Mucosa of stomach (tissue), 1 donor: ENCODE data around the gene CCL1.
"Not testable (repeated sequence)": the region's sequence is repeated elsewhere in the genome, so short reads cannot be mapped to it uniquely, and the experiment has no call there.

Experiments used
- H3K27me3 ChIP-seq: one replicate; pipeline ENCODE4 v1.7.0; 2013; ENCODE audit warnings: mild to moderate bottlenecking, low read length; ENCODE audit not compliant: control insufficient read depth, insufficient read depth
- H3K36me3 ChIP-seq: one replicate; pipeline ENCODE4 v1.7.0; 2013; ENCODE audit warnings: low read length; ENCODE audit not compliant: control insufficient read depth, insufficient read depth
- H3K4me1 ChIP-seq: one replicate; pipeline ENCODE4 v1.7.0; 2013; ENCODE audit warnings: mild to moderate bottlenecking, low read length; ENCODE audit not compliant: control insufficient read depth, insufficient read depth
- H3K4me3 ChIP-seq: one replicate; pipeline ENCODE4 v1.7.0; 2013; ENCODE audit warnings: low read length
- H3K9ac ChIP-seq: one replicate; pipeline ENCODE4 v1.7.0; 2013; ENCODE audit warnings: mild to moderate bottlenecking, low read length, moderate library complexity
- H3K9me3 ChIP-seq: one replicate; pipeline ENCODE4 v1.7.0; 2013; ENCODE audit warnings: mild to moderate bottlenecking, low read length, moderate library complexity; ENCODE audit not compliant: control insufficient read depth
- donor health status: Pancreatic carcinoma.

CCL1 gene

DNA sequence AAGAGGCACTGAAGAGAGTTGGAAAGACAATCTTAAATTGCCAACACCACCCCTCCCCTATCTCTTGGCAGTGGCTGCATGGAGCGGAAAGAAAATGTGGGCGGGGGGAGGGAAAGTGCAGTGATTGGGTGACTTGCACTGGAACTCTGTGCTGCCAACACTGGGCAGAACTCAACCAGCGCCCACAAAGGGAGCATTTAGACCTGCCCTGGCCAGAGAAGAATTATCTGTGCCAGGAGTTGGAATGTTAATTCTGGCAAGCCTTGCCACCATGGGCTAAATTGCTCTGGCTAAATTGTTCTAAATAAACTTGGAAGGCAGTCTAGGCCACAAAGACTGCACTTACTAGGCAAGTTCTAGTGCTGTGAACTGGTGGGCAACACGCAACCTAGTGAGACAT, 13.3 kb downstream of the CCL1 start:
- Histone ChIP-seq H3K36me3 (no peaks in the 10 kb centered on the region), H3K9me3 (no peaks in the 10 kb centered on the region), H3K4me1 (no peaks in the 10 kb centered on the region), H3K4me3 (no peak overlapping the region), H3K27me3 (no peaks in the 10 kb centered on the region), H3K9ac (no peak overlapping the region)

DNA sequence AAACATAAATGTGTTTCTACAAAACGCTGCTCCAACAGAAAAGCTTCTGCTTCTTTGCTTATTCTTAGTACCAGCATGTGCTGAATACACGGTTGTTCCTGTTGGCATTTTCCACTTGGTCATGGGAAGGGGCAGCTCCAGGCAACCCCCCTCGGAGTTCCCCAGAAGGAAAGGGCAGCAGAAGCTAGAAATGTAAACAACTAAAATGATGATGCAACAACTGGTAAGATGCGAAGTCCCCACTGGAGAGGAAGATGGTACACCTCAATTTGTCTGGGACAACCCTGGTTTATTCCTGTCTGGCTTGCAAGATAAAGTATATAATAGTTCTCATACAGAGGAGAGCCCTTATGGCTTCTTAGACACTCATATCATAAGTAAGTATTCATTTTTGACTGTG, 16.0 kb downstream of the CCL1 start:
- Histone ChIP-seq H3K36me3 (no peaks in the 10 kb centered on the region), H3K9me3 (no peaks in the 10 kb centered on the region), H3K27me3 (no peaks in the 10 kb centered on the region), H3K4me1 (no peaks in the 10 kb centered on the region), H3K4me3 (no peak overlapping the region), H3K9ac (no peak overlapping the region)

DNA sequence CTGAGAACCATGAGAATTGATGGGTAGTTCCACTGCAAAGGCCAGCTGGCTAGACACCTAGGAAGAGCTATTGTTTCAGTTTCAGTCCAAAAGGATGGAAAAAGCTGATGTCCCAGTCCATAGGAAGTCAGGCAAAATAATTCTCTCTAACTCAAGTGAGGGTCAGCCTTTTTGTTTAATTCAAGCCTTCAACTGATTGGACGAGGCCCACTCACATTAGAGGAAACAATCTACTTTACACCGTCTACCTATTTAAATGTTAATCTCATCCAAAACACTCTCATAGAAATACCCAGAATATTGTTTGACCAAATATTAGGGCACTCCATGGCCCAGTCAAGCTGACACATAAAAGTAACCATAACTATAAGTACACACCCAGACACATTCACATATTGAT, 21.1 kb downstream of the CCL1 start:
- H3K9ac ChIP-seq: no peak overlapping the region
- no peaks in the 10 kb centered on the region for H3K9me3 ChIP-seq
- no peak overlapping the region for H3K4me3 ChIP-seq
- no peaks in the 10 kb centered on the region for H3K4me1 ChIP-seq
- no peaks in the 10 kb centered on the region for H3K27me3 ChIP-seq
- H3K36me3 ChIP-seq: no peaks in the 10 kb centered on the region

DNA sequence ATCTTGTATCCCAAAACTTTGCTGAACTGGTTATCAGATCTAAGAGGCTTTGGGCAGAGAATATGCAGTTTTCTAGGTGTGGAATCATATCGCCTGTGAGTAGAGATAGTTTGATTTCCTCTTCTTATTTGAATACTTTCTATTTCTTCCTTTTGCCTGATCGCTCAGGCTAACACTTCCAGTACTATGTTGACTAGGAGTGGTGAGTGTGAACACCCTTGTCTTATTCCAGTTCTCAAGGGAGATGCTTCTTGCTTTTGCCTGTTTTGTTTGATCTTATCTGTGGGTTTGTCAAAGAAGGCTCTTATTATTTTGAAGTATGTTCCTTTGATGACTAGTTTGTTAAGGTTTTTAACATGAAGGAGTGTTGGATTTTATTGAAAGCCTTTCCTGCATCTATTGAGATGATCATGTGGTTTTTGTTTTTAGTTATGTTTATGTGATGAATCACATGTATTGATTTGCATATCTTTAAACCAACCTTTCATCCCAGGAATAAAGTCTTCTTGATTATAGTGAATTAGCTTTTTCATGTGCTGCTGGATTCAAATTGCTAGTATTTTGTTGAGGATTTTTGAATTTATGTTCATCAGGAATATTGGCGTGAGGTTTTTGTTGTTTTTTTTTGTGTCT, 23.8 kb downstream of the CCL1 start:
- Histone ChIP-seq H3K4me1 (no peaks in the 10 kb centered on the region), H3K9me3 (no peaks in the 10 kb centered on the region), H3K4me3 (no peak overlapping the region), H3K27me3 (no peaks in the 10 kb centered on the region), H3K36me3 (no peaks in the 10 kb centered on the region), H3K9ac (no peak overlapping the region)

DNA sequence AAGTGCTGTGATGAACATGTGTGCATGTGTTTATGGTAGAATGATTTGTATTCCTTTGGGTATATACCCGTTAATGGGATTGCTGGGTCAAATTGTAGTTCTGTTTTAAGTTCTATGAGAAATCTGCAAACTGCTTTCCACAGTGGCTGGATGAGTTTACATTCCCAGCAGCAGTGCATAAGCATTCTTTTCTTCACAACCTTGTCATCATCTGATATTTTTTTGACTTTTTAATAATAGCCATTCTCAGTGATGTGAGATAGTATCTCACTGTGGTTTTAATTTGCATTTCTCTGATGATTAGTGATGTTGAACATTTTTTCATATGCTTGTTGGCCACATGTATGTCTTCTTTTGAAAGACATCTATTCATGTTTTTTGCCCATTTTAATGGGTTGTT, 25.3 kb downstream of the CCL1 start:
- Histone ChIP-seq H3K4me1 (no peaks in the 10 kb centered on the region), H3K9me3 (no peaks in the 10 kb centered on the region), H3K9ac (no peak overlapping the region), H3K4me3 (no peak overlapping the region), H3K27me3 (no peaks in the 10 kb centered on the region), H3K36me3 (no peaks in the 10 kb centered on the region)

DNA sequence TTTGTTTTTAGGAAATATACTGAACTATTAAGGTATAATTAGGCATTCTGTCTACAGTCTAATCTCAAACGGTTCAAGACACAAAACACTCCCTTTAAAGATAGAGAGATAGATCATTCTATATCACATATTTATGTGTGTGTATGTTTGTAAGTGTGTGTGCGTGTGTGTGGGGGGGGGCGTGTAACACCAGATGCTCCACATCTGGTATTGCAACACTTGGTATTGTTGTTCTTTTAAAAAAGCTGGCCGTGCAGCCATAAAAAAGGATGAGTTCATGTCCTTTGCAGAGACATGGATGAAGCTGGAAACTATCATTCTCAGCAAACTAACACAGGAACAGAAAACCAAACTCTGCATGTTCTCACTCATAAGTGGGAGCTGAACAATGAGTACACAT, 35.5 kb downstream of the CCL1 start:
- H3K4me3 ChIP-seq, H3K36me3 ChIP-seq, H3K4me1 ChIP-seq, H3K9me3 ChIP-seq, H3K9ac ChIP-seq, H3K27me3 ChIP-seq: not testable (repeated sequence)

DNA sequence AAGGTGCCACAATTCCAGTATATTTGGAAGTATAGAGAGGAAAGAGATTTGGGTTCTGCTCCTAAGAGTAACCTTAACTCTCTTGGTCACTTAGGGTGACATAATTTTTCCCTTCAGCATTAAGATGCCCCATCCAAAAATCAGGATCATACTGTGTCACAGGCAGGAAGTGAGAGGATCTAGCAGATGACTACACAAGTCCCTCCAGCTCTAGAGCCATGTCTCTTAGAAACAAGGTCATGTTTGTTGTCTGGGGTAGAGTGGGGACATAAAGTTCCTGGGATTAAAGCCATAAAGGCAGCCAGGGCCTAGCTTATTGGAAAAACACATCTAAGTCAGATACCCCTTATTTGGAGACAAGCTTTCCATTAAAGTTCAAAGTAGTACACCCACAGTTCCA, 41.1 kb downstream of the CCL1 start:
- Histone ChIP-seq H3K9me3 (no peaks in the 10 kb centered on the region), H3K27me3 (no peaks in the 10 kb centered on the region), H3K4me1 (no peaks in the 10 kb centered on the region), H3K9ac (no peak overlapping the region), H3K4me3 (no peak overlapping the region), H3K36me3 (no peaks in the 10 kb centered on the region)

DNA sequence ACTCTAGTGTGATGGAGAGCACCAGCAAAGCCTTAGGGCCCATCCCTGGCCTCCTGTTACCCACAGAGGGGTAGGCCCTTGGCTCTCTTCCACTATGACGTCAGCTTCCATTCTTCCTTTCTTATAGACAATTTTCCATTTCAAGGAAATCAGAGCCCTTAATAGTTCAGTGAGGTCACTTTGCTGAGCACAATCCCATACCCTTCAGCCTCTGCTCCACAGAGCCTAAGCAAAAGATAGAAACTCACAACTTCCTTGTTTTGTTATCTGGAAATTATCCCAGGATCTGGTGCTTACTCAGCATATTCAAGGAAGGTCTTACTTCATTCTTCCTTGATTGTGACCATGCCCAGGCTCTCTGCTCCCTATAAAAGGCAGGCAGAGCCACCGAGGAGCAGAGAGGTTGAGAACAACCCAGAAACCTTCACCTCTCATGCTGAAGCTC, 44.0 kb downstream of the CCL1 start, which contains the start of gene CCL8:
Gene CCL8, plus strand, starts transcription at position 397 of the 445 bp plus-strand sequence. CDS start 67 bp downstream, outside the sequence.
- no peaks in the 10 kb centered on the region for H3K36me3 ChIP-seq
- H3K9me3 ChIP-seq: no peaks in the 10 kb centered on the region
- H3K4me3 ChIP-seq: no peak within 1 kb of the TSS
- H3K9ac ChIP-seq: no peak within 1 kb of the TSS
- no peaks in the 10 kb centered on the region for H3K27me3 ChIP-seq
- no peaks in the 10 kb centered on the region for H3K4me1 ChIP-seq

DNA sequence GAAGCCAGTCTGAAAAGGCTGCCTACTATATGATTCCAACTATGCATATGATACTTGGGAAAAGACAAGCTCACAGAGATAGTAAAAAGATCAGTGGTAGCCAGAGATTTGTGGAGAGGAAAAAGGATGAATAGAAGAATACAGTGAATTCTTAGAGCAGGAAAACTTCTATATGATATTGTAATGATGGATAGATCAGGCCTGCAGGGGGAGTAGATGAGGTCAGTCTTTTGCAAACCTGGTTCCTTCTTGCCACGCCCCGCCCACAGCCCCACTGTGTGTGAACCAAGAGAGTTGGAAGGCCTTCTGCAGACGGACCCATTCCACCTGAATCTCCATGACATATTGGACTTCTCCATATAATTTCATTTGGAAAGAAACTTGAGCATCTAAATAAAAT, 44.6 kb downstream of the CCL1 start:
- no peak overlapping the region for H3K9ac ChIP-seq
- no peaks in the 10 kb centered on the region for H3K4me1 ChIP-seq
- H3K4me3 ChIP-seq: no peak overlapping the region
- H3K27me3 ChIP-seq: no peaks in the 10 kb centered on the region
- H3K36me3 ChIP-seq: no peaks in the 10 kb centered on the region
- H3K9me3 ChIP-seq: no peaks in the 10 kb centered on the region

DNA sequence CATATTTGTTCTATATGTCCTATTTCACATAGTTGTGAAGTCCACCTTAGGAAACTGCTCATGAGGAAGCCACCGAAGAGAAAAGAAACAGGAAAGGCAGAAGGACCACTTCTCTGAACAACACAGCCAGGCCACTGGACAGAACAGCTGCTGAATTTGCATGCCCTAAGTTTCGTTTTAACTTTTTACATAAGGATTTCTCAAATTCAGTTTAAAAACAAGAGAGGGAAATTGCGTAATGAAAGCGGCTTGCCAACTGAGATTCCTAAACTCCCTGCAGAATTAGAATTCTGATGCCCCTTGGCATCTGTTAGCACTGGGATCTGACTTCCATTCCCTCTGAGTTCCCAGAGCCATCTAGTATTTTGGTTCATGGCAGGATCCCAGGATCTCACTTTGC, 48.8 kb downstream of the CCL1 start:
- no peaks in the 10 kb centered on the region for H3K36me3 ChIP-seq
- H3K27me3 ChIP-seq: no peaks in the 10 kb centered on the region
- H3K9ac ChIP-seq: no peak overlapping the region
- no peaks in the 10 kb centered on the region for H3K4me1 ChIP-seq
- H3K9me3 ChIP-seq: no peaks in the 10 kb centered on the region
- no peak overlapping the region for H3K4me3 ChIP-seq

DNA sequence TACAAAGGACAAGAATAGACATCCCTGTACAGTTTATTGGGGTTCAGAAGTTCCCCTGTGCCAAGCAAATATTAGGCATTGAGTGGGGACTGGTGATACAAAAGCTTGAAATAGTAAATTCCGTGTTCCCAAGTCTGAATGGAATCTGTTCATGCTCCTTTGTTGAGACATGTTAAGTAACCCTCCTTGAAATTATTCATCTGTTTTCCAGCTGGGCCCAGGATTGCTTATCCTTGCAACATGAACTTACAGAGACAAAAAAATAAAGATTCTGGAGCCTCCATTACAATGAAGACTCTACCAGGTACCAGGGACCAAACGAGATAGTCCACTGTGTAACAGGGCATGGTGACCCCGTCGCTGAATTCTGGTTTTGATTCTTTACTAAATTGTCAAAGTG, 49.9 kb downstream of the CCL1 start:
- Histone ChIP-seq H3K36me3 (no peaks in the 10 kb centered on the region), H3K4me3 (no peak overlapping the region), H3K4me1 (no peaks in the 10 kb centered on the region), H3K27me3 (no peaks in the 10 kb centered on the region), H3K9me3 (no peaks in the 10 kb centered on the region), H3K9ac (no peak overlapping the region)

DNA sequence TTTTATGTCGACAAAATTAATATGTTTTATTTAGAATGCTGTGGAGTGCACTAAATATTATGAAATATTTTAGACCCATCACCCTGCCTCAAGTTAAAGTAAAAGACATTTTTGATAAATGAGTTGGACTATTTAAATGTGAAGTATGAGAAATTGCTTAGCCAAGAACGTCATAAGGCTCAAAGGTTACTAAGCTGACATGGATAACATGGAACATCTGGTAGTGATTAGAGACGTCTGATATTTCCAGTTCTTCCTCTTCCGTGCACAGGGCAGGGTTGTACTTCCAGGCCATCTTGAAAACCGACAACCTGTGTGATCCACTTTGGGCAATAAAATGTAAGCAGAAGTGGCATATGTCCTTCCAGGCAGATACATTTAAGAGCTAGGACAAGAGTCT, 51.0 kb downstream of the CCL1 start:
- no peak overlapping the region for H3K4me3 ChIP-seq
- no peaks in the 10 kb centered on the region for H3K4me1 ChIP-seq
- no peaks in the 10 kb centered on the region for H3K36me3 ChIP-seq
- H3K9ac ChIP-seq: no peak overlapping the region
- H3K27me3 ChIP-seq: no peaks in the 10 kb centered on the region
- no peaks in the 10 kb centered on the region for H3K9me3 ChIP-seq

DNA sequence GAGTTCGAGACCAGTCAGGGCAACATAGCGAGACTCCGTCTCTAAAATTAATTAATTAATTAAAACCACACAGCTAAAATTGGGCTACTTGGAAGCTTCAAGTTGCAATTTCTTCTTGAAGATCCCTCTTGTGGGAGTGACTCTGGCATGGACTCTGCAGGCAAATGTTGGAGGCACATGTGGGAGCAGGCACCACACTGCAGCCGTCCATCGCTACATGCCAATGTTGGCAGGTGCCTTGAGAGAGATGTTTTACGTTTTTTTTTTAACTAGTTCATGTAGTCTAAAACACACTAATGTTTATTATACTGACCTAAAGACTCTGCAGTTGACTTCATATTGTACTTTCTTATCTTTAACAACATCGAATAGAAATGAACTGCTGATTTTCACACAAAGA, 51.7 kb downstream of the CCL1 start:
- no peaks in the 10 kb centered on the region for H3K4me1 ChIP-seq

More for the DNA sequence above, 51.7 kb downstream of the CCL1 start:
- no peaks in the 10 kb centered on the region for H3K9me3 ChIP-seq
- no peaks in the 10 kb centered on the region for H3K27me3 ChIP-seq
- H3K9ac ChIP-seq: no peak overlapping the region
- no peak overlapping the region for H3K4me3 ChIP-seq
- no peaks in the 10 kb centered on the region for H3K36me3 ChIP-seq
